K562 (cell line): ENCODE data around the gene VPS41.

Experiments used
- CTCF ChIP-seq, 3 experiments: IDR thresholded peaks in 2 of 3; conservative IDR thresholded peaks in 1 of 3; 2 replicates each; pipeline ENCODE4 v1.5.1; 2011 to 2012; ENCODE audit warnings: low read length in 3 of 3, mild to moderate bottlenecking in 3 of 3, control low read depth in 2 of 3, improper control_type of control experiment in 1 of 3, inconsistent platforms in 1 of 3, low read depth in 1 of 3, mixed read lengths in 1 of 3, moderate library complexity in 1 of 3; ENCODE audit not compliant: insufficient read depth in 2 of 3
- NFATC3 ChIP-seq: fragments of 450-650 bp; IDR thresholded peaks from 2 replicates; pipeline ENCODE4 v1.6.1; 2017; ENCODE audit warnings: mild to moderate bottlenecking
- USF2 ChIP-seq: sonication (generic); formaldehyde crosslinking; IDR thresholded peaks from 2 replicates; pipeline ENCODE4 v1.5.0; 2020; ENCODE audit warnings: missing genetic modification reagents

- TF ChIP-seq NFATC3 = no peak
- TF ChIP-seq USF2 = no peak
- no peak for TF ChIP-seq CTCF (IDR thresholded peaks at IDR 0.05 in 2 of 3, conservative IDR thresholded peaks at IDR 0.05 in 1 of 3; ENCODE audit: insufficient read depth in 2 of 3, low read depth in 1 of 3, low read length in 3 of 3)
These were observed 68.1 kb downstream of the VPS41 start for GRCh38 chr7:38840736-38841460.
